CD4-positive, alpha-beta T cell treated with Interleukin-2 at 100 ng/mL for 4 hours (primary cell): ENCODE data around the gene NKX1-2.
"Not testable (repeated sequence)": the region's sequence is repeated elsewhere in the genome, so short reads cannot be mapped to it uniquely, and the experiment has no call there.

Experiments used
- DNase-seq: peaks from one replicate; pipeline ENCODE4 v3.0.0-alpha.2; 2020; ENCODE audit warnings: low spot score

Gene NKX1-2

DNA sequence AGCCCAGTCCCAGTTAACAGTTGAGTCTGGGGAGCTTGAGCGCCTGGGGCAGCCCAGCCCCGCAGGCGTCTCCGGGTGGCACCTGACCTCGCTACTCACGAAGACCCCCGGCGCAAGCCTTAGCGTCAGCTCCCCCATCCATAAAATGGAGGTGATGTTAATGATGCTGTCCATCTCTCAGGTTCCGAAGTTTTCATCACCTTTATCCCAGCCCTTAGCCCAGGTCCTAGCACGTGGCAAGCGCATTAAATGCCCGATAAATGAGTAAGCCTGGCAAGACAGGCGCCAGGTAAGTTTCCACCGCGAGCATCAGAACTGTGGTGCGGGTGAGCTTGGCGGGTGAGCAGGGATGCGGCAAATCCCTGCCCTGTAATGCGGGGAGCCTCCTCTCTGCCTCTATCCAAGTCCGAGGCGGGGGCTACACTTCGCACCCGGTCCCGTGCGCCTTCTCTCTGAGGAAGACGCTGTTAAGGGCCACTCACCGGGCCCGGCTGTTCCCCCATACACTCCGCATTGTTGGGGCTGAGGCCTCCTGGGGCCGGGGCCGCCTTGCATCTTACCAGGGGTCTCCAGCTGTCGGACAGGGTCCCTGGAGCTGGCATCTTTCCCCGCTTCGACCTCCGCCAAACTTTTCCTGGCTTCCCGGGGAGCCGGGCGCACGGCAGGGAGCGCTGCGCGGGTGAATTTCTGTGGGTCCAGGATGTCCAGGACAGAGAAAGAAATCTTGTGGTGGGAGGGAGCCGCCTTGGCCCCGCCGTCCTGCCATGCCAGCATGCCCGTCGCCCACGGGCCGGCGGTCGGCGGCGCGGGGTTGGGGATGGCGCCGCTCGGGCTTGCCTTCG lies 444 bp downstream of the NKX1-2 start:
- DNase-seq: no peak

DNA sequence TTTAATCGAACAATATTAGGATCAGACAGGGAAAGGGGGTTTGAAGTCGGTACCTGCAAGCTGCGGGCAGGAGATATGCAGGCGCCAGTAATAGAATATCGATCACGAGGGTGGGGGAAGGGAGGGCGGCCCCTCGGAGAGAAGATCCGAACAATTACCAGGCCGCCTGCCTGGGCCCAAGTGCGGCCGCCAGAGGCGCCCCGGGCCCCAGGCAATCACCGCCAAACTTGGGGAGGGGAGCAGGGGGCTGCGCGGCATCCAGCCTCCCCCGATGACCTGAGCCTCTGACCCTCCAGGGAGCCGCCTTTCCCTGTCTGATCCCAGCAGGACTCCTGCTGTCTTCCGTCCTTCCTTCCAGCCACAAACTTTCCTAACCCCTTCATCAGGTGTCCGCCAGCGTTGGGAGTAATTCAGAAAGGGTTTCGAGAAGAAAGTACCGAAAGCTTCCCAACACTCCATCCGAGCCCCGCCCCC lies 1.1 kb downstream of the NKX1-2 start:
- no peak for DNase-seq

DNA sequence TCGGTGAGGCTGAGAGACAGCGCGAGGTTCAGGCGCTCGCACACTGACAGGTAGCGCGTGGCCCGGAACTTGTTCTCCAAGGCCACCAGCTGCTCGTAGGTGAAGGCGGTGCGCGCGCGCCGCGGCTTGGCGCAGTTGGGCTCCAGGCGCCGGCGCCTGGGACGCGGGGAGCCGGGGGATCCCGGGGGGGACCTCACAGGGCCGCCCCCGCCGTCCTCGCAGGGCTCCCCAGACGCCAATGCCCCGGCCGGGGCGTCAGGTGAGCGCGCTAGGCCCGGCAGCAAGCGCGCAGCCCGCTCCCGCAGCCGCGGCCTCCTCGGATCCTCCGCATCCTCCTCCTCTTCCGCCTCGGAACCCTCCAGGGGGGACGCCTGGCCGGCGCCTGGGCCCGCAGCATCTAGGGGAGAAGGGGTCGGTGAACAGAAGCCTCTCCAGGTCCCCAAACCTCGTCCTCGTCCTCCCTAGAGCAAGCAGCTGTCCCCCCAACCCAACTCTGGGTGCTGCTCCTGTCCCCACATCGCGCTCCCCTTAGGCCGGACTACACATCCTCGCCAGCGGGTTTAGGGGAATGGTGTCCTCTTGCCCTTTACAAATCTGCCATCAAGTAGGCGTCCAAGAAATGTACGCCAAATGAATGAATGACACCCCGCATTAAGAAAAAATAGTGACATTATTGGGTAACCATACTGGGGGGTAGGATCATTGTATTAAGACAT lies 1.9 kb downstream of the NKX1-2 start:
- DNase-seq: no peak

DNA sequence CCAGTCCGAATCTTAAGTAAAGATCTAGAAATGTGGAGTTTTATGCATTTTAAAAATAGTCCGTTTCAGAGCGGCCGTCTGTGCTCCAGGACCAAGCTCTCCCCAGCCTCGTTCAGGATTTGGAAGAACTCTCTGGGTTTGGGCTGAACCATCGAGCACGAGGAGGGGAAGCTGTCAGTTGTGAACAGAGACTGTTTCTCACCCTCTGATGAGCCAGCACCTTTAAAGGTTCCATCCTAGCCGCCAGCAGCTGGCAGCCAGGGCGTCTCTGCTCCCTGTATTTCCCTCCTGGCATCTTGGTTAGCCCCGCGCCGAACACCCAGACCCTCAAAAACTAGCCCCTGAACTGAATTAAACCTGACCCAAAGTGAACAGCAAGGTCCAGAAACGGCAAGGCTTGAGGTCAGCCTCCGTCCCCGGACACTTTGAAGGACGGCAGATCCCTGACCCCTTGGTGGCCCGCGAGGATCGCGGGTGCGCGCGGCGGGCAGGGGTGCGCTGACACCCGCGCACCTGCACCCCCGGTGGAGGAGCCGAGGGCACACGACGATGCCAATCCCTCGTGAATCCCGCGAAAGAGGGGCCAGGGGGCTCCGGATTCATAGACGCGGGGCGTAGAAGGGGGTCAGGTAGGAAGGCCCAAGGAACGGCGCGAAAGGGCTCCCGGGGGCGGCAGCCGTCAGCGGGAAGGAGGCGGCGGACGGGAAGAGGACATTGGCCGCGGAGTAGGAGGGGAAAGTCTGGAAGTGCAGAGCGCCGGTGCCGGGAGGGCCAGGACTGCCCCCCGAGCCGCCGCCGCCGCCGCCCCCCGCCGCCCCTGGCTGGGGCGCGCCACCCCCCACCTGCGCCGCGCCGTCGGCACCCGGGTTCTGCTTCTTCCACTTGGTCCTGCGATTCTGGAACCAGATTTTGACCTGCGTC lies 2.7 kb downstream of the NKX1-2 start:
- no peak for DNase-seq

DNA sequence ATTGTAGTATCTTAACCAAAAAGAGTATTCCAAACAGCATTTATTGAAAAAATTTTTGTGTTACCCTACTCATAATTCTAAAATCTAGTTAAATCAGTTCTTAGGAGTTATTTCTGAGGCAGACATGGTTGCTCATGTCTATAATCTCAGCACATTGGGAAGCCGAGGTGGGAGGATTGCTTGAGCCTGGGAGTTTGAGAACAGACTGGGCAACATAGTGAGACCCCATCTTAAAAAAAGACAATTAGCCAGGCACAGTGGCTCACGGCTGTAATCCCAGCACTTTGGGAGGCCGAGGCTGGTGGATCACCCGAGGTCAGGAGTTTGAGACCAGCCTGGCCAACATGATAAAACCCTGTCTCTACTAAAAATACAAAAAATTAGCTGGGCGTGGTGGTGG lies 8.1 kb downstream of the NKX1-2 start:
- not testable (repeated sequence) for DNase-seq

DNA sequence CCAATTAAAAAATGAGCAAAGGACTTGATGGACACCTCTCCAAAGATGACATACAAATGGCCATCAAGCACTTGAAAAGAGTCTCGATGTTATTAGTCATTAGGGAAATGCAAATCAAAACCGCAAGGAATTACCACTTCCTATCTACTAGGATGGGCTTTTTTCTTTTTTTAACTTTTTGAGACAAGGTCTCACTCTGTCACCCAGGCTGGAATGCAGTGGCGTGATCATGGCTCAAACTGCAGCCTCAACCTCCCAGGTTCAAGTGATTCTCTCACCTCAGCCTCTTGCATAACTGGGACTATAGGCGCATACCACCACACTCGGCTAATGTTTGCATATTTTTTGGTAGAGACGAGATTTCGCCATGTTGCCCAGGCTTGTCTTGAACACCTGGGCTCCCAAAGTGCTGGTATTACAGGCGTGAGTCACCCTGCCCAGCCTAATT lies 13.6 kb downstream of the NKX1-2 start:
- DNase-seq: peak; percentile 1

DNA sequence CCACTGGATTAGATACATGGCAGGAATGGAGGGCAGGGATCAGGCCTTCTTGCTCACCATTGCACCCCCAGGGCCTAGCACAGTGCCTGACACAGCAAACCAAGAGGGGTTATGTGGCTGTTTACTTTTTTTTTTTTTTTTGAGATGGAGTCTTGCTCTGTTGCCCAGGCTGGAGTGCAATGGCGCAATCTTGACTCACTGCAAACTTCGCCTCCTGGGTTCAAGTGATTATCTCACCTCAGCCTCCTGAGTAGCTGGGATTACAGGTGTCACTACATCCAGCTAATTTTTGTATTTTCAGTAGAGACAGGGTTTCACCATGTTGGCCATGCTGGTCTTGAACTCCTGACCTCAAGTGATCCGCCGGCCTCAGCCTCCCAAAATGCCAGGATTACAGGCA lies 14.2 kb downstream of the NKX1-2 start:
- DNase-seq: not testable (repeated sequence)

DNA sequence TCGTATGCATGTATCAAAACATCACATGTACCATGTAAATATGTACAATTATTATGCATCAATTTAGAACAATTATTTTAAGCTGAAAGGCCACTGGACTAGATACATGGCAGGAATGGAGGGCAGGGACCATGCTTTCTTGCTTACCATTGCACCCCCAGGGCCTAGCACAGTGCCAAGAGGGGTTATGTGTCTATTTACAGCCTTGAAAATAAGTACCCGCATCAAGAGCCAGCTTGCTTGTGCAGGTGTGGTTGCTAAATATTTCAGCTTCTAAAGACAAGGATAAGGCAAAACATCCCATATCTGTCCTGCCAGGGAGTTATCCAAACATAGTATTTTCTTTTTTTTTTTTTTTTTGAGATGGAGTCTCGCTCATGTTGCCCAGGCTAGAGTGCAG lies 16.4 kb downstream of the NKX1-2 start:
- DNase-seq: no peak

DNA sequence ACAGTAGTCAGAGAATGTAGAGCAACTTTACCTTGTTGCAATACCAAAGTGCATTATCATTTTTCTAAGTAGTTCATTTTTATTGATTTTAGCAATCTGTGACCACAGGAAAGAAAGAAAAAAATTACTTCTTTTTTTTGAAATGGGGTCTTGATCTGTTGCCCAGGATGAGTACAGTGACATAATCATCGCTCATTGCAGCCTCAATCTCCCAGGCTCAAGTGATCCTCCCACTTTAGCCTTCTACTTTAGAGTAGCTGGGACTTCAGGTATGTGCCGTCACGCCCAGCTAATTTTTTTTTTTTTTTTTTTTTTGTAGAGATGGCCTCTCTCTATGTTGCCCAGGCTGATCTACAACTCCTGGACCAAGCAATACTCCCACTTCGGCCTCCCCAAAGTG lies 19.8 kb downstream of the NKX1-2 start:
- no peak for DNase-seq

DNA sequence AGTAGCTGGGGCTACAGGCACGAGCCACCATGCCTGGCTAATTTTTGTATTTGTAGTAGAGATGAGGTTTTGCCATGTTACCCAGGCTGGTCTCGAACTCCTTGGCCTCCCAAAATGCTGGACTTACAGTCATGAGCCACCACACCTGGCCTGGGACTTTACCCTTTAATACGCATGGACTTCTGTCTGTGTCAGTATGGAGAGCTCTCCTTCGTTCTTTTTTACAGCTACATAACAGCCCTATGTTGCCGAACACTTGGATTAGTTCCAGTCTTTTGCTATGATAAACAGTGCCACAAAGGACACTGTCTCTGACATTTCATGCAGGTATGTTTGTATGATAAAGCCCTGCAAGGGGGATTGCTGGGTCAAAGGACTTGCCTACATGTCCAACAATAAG lies 20.3 kb downstream of the NKX1-2 start:
- no peak for DNase-seq

DNA sequence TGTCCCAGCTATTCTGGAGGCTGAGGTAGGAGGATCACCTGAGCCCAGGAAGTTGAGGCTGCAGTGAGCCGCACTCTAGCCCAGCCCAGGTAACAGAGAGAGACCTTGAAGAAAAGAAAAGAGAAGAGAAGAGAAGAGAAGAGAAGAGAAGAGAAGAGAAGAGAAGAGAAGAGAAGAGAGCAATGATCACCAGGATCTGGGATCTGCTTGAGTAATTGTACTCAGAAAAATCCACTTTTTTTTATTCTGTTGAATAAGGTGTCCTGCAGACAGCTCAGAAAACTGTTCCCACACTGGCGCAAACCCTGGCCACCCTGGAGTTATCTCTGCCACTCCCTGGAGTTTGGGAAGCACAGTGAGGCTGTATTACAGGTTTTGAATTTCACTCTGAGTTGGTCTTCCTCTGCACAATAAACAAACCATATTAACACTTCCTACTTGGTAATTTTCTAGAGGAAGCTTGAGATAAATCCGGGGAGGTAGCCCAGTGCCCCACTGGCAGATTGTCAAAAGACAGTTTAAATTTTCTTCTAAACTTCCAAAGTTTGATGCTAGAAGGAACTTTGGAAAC lies 21.5 kb downstream of the NKX1-2 start:
- DNase-seq: no peak

DNA sequence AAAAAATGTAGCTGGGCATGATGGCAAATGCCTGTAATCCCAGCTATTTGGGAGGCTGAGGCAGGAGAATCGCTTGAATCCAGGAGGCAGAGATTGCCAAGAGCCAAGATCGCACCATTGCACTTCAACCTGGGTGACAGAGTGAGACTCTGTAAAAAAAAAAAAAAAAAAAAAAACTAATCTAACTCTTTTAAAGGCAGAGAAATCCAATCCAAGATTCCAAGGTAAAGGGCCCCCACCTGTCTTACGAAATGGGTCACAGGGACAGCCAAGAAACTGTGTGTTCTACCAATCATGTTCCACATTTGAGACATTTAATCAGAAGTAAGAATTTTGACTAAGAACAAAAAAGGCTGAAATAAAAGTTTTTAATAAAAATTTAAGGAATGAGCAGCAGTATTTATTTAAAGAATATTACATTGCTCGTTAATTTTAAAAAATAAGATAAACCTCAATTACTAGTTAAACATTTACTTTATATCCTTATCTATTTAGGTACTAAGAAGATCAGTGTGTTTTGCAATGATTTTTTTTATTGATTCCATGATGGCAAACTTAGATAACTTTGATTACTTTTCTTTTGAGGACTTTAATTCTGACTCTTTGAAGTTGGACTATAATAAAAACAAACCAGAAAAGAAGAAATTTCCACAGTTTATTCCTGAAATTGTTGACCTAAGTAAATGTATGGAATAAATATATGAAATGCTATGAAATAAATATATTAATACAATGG lies 24.4 kb downstream of the NKX1-2 start:
- no peak for DNase-seq

DNA sequence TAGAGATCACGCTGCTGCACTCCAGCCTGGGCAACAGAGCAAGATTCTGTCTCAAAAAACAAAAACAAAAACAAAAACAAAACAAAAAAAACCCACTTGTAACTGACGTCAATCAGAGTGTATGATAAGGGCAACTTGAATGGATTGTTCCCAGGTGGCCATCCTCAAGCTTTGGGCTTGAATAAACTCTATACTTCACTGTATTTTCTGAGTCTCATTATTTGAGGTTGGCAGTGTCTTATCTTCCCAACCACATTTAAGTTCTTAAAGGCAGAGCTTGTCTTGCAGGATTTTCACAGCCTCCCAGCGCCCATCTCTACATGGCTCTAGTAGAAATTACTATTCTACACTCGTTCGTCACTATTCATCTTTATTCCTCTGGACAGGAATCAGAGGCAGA lies 26.0 kb downstream of the NKX1-2 start:
- DNase-seq: no peak

DNA sequence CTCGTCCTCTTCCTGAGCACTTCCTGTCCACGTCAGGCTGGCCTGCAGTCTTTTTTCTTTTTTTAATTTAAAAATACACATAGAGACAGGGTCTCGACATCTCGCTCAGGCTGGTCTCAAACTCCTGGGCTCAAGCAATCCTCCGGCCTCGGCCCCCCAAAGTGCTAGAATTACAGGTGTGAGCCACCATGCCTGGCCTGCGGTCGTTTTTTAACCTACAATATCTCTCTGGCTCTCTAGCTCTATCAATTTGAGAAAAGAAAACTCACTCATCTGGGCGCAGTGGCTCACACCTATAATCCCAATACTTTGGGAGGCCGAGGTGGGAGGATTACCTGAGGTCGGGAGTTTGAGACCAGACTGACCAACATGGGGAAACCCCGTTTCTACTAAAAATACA lies 27.1 kb downstream of the NKX1-2 start:
- no peak for DNase-seq

DNA sequence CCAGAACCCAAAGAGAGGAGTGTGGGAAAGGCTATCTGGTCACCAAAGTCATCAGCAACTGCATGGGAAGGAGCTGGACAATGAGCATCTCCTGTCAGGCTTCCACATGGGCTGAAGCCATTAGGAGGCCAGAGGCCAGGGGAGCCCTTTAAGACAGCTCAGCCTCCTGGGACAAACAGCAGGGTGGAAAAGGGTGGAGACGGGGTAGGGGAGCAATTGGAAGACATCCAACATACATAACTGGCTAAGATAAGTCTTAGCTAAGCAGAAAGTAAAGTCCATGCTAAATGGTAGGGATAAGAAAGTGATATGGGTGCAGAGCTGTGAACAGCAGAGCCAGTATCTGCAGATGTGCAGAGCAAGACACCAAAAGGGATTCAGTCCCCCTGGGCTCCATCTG lies 29.6 kb downstream of the NKX1-2 start:
- DNase-seq: no peak

DNA sequence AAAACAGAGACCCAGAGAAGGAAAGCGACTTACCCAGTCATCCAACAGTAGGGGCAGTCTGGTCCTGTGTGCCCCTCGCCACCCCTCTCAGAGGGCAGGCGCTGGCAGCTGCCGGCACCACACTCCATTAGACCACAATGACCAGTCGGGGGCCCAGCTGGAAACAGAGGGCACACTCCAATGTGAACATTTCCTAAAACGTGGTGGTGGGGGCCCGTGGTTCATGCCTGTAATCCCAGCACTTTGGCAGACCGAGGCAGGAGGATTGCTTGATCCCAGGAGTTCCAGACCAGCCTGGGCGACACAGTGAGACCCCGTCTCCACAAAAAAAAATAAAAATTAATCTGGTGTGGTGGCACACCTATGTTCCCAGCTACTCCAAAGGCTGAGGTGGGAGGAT lies 30.2 kb downstream of the NKX1-2 start:
- no peak for DNase-seq

DNA sequence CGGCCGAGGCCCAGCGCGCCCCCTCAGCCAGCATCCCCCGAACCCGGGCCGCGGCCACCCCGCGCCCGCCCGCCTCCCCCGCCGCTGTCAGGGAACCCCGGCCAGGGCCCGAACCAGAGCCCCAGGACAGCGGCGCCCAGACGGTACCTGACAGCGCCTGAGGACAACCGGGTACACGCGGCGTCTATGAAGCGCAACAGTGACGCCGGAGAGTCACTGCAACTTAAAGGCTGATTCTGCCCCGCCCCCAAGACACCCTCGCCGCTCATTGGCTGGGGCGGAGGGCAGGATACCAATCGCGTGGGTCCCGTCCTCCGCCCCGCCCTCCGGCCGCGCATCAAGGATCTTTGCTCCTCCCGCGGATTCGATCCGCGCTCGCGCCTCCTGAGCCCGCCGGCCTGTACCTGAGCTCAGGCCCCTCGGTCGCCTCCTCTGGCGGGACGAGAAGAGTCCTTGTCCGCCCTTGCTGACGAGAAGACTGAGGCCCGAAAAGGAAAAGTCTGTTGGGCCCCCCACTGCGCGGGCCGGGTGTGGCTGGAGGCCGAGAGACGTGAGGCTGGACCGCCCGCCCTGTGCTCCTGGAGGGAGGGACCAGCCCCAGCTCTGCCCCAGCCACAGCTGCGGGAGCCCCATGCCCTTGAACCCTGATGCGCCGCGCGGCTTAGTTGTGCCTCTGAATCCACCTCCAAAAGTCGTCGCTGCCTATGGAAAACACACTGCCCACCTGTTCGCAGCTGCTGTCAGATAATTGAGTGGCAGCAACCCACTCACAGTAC lies 30.9 kb downstream of the NKX1-2 start, which contains the start of gene OAT:
Gene OAT, minus strand, starts transcription at position 198 of the 776 bp plus-strand sequence. CDS start 6,752 bp downstream, outside the sequence.
- peak; percentile 96 for DNase-seq

DNA sequence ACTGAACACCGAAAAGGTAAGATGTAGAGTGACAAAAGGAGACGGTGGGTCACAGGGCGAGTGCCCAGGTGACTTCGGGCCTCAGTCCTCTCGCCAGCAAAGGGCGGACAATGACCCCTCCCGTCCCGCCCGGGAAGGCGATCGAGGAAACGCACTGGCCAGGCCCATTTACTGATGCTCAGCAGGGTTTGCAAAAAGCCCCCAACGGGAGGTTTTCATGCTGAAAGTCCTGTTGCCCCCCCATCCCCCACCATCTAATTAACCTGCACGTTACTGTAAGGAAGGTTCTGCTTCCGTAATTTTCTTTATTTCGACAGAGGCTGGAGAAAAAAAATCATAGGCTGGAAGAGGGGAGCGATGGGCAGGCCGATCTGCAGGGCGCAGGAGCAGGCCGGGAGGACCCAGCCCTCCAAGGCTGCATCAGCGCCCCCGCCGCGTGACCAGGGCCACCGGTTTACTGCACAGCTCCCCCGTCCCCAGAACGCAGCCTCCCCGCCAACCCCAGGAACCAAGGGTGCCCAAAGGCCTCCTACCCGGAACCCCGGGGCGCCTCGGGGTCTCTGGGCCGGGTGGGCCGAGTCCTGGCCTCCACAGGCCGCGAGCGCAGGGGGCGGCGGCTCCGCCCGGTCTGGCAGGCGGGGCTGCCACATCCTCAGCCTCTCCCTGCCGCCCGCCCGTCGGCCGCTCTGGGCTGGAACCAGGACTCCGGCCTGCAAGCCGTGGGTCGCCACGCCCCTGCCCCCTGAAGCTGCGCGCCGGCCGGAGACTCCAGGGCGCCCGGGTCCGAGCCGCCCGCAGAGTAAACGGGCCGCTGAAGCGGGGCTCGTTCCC lies 31.7 kb downstream of the NKX1-2 start:
- DNase-seq: peak; percentile 32

DNA sequence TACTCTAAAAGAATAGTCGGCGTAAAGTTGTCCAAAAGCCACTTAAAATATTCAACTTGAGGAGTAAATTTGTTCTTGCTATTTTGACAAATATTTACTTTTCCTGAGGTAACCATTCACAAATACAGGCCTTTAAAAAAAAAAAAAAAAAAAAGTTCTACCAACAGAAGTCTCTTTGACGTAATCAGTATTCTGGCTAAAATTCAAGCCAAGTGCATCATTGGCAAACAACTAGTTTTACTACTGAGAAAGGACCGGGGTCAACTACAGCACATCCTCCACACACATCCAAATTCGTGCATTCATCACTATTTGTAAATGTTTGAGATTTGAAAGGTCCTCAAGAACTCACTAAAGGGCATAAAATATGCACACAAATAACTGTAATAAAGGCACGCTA lies 33.1 kb downstream of the NKX1-2 start:
- no peak for DNase-seq
